Sigmoid colon (tissue), 7 donors: ENCODE results near the gene MBOAT7. TPM values are rescaled to one million over a fixed set of nuclear protein-coding genes. Genes with fewer than 3 reads are reported as not detected.
"Not testable (repeated sequence)": the region's sequence is repeated elsewhere in the genome, so short reads cannot be mapped to it uniquely, and the experiment has no call there.

ENCODE experiments used
- DNase-seq: peaks from one replicate; pipeline ENCODE4 v3.0.0-alpha.2; 2019
- H3K27ac ChIP-seq, 4 donors: fragments of 200-600 bp; sonication (generic); one replicate each; pipeline ENCODE4 v1.5.1; 2016 to 2019; ENCODE audit warnings: mild to moderate bottlenecking in 1 of 4
- H3K27me3 ChIP-seq, 3 donors: fragments of 200-600 bp; sonication (generic); one replicate each; pipeline ENCODE4 v1.5.1; 2019; ENCODE audit warnings: mild to moderate bottlenecking in 1 of 3
- H3K36me3 ChIP-seq, 4 donors: fragments of 200-600 bp; sonication (generic); one replicate each; pipeline ENCODE4 v1.5.1; 2016 to 2019
- H3K4me1 ChIP-seq, 4 donors: fragments of 200-600 bp; sonication (generic); one replicate each; pipeline ENCODE4 v1.5.1; 2017 to 2019
- H3K4me3 ChIP-seq, 4 donors: fragments of 200-600 bp; sonication (generic); one replicate each; pipeline ENCODE4 v1.5.1; 2017 to 2019; ENCODE audit warnings: mild to moderate bottlenecking in 2 of 4, moderate library complexity in 1 of 4
- H3K9me3 ChIP-seq, 4 donors: fragments of 200-600 bp in 3 of 4; sonication (generic) in 3 of 4; one replicate each; pipeline versions ENCODE4 v1.5.1 to v1.6.1; 2013 to 2019
- EP300 ChIP-seq, 4 donors: sonication (generic); formaldehyde crosslinking; IDR thresholded peaks; one replicate each; pipeline ENCODE4 v1.6.1; 2017; ENCODE audit warnings: antibody characterized with exemption in 4 of 4
- POLR2A ChIP-seq, 2 donors: fragments of 450-650 bp; IDR thresholded peaks; one replicate each; pipeline ENCODE4 v1.6.1; 2016; ENCODE audit warnings: antibody characterized with exemption in 2 of 2, mild to moderate bottlenecking in 2 of 2, moderate library complexity in 2 of 2
- POLR2AphosphoS5 ChIP-seq, 4 donors: sonication (generic); formaldehyde crosslinking; IDR thresholded peaks; one replicate each; pipeline ENCODE4 v1.6.1; 2017; ENCODE audit warnings: antibody characterized with exemption in 4 of 4
- WGBS, 2 donors: extraction: QIAGEN DNeasy Blood & Tissue Kit; methylation state at CpG; one replicate each; pipeline ENCODE4 v1.1.7; 2013; 5-methylcytosine and 5-hydroxymethylcytosine counted together
- intact Hi-C: fragments of 100-400 bp; cut with DNase I; formaldehyde crosslinking; loops from one replicate; pipeline ENCODE4 v1.15.1; 2023
- polyA plus RNA-seq, 3 donors: library from polyadenylated mRNA; stranded (reverse); fragments of 200-250 nt; gene quantifications; one replicate each; pipeline ENCODE4 v1.2.3, GENCODE V29; 2013
- total RNA-seq, 4 donors: library from RNA; depleted of rRNA; stranded (reverse); fragments of >200 nt; gene quantifications; one replicate each; pipeline ENCODE4 v1.1.0, GENCODE V29; 2016
- TF ChIP-seq, protein P1 (sequence below), 4 experiments: fragments of 450-650 bp in 3 of 4; fragments of 200-600 bp in 1 of 4; IDR thresholded peaks; one replicate each; pipeline ENCODE4 v1.5.1; 2016 to 2019; ENCODE audit warnings: antibody characterized with exemption in 4 of 4, mild to moderate bottlenecking in 3 of 4, moderate library complexity in 2 of 4
- donor health status: healthy with polysubstance abuse.
- donor health status: Bipolar disorder and iron deficiency.
- donor health status: healthy.

The MBOAT7 gene
- total and polyA plus RNA-seq, 7 donors = 15.0 to 79.7 (median 29.3) TPM

DNA sequence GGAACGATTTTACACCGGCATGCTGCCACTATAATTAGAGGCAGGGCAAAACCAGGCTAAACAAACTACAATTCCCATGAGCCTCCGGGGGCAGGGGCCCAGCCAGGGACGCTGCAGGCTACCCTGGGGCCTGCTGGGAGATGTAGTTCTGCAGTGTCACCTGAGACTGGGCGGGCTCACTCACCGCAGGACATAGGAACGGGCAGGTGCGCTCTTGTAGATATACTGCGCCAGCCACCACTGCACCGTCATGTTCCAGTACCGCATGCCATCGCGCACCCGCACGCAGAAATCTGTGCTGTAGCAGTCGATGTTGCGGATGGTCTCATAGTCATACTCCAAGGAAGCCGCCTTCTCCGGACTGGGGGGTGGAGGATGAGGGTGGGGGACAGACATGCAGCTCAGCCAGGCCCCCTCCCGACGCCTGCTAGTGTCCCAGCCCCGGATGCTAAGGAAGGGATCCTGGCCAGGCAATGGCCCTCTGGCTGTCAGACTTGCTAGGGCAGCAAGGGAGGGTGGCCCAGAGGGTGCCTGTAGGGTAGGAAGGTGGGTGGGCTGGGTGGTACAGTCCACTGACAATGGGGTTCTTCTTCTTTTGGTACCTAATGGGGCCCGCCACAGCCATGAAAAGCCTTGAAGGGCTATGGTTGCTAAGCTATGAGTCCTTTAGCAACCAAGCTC, 10.7 kb downstream of the MBOAT7 start:
- DNase-seq = no peak
- Histone ChIP-seq H3K36me3 (peaks cover 0 to 33% (median 9%) of the 10 kb centered on the region in 4 donors), H3K27ac (no peak overlapping the region), H3K27me3 (peaks cover 0 to 5% (median 3%) of the 10 kb centered on the region in 3 donors), H3K4me1 (no peaks in the 10 kb centered on the region), H3K9me3 (no peaks in the 10 kb centered on the region), H3K4me3 (no peak overlapping the region)
- TF ChIP-seq, protein P1, sequence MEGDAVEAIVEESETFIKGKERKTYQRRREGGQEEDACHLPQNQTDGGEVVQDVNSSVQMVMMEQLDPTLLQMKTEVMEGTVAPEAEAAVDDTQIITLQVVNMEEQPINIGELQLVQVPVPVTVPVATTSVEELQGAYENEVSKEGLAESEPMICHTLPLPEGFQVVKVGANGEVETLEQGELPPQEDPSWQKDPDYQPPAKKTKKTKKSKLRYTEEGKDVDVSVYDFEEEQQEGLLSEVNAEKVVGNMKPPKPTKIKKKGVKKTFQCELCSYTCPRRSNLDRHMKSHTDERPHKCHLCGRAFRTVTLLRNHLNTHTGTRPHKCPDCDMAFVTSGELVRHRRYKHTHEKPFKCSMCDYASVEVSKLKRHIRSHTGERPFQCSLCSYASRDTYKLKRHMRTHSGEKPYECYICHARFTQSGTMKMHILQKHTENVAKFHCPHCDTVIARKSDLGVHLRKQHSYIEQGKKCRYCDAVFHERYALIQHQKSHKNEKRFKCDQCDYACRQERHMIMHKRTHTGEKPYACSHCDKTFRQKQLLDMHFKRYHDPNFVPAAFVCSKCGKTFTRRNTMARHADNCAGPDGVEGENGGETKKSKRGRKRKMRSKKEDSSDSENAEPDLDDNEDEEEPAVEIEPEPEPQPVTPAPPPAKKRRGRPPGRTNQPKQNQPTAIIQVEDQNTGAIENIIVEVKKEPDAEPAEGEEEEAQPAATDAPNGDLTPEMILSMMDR (IDR thresholded peaks at IDR 0.05) = no peak
- TF ChIP-seq EP300 (IDR thresholded peaks at IDR 0.05) (no peak), POLR2AphosphoS5 (IDR thresholded peaks at IDR 0.05) (no peak), POLR2A (IDR thresholded peaks at IDR 0.05) (no peak)
- intact Hi-C loops = no loop called here
- WGBS, 2 donors = 87 to 88% methylated on average over 23 of the region's 23 CpGs

DNA sequence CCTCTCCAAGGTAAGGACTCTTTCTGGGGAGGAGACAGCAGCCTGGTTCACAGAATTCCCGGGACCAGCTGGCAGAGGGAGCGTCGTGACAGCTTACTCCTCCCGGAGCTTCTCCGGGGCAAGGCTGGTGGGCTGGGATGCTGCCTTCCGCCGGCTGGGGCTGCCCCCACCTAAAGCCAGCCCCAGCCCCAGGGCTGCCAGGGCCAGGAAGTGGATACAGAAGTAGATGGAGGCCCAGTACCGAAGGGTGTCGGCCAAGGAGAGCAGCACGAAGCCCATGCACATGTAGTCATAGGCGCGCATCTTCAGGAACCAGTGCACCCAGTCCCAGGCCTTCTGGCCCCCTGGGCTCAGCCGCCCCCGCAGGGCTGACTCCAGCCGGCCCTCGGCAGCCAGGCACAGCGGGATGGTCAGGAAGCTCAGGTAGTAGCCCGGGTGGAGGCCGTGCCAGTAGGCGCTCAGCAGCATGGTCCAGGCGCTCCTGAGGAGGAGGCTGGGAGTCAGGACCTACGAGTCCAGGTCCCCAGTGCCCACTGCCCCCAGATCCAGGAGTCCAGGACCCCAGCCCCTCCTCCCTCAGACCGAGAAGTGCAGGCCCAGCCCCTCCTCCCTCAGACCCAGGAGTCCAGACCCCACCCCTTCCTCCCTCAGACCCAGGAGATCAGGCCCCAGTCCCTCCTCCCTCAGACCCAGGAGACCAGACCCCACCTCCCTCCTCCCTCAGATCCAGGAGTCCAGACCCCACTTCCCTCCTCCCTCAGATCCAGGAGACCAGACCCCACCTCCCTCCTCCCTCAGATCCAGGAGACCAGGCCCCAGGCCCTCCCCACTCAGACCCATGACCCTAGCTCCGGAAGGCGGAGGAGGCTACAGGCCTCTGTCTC, 15.2 kb downstream of the MBOAT7 start:
- no peaks in the 10 kb centered on the region for H3K9me3 ChIP-seq
- intact Hi-C loops = no loop called here
- H3K36me3 ChIP-seq = peaks cover 0 to 6% (median 1%) of the 10 kb centered on the region in 4 donors
- no peak overlapping the region for H3K4me3 ChIP-seq
- 82 to 88% methylated on average over 25 of the region's 25 CpGs for WGBS, 2 donors
- peaks cover 7 to 20% (median 15%) of the 10 kb centered on the region in 3 donors for H3K27me3 ChIP-seq
- no peak for DNase-seq
- H3K27ac ChIP-seq = no peak overlapping the region
- H3K4me1 ChIP-seq = no peaks in the 10 kb centered on the region
- TF ChIP-seq EP300 (IDR thresholded peaks at IDR 0.05) (no peak), POLR2A (IDR thresholded peaks at IDR 0.05) (no peak), POLR2AphosphoS5 (IDR thresholded peaks at IDR 0.05) (no peak)
- TF ChIP-seq, protein P1 (IDR thresholded peaks at IDR 0.05) = no peak

DNA sequence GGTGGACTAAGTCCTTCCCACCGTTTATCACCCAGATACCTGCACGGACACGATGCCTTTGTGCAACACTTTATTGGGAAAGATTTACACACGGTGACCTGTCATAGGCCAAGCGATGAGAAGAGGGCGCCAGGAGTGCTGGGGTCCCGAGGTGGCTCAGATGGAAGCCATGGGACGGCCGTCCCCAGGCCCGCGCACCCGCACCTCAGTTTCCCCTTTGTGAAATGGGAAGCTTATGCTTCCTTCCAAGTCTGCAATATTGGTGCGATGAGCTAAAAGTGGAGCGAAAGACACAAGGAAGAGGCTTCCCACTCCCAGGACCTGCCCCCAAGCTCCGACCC, 16.1 kb downstream of the MBOAT7 start:
- H3K27ac ChIP-seq = no peak overlapping the region
- peaks cover 0 to 3% (median under 1%) of the 10 kb centered on the region in 4 donors for H3K36me3 ChIP-seq
- no peak overlapping the region for H3K4me3 ChIP-seq
- WGBS, 2 donors = 34 to 44% methylated on average over 15 of the region's 15 CpGs
- no peak for TF ChIP-seq POLR2A (IDR thresholded peaks at IDR 0.05)
- peaks cover 0 to 2% (median under 1%) of the 10 kb centered on the region in 4 donors for H3K4me1 ChIP-seq
- no peak for DNase-seq
- H3K27me3 ChIP-seq = peaks cover 7 to 21% (median 15%) of the 10 kb centered on the region in 3 donors
- intact Hi-C loops = no loop called here
- H3K9me3 ChIP-seq = no peaks in the 10 kb centered on the region

DNA sequence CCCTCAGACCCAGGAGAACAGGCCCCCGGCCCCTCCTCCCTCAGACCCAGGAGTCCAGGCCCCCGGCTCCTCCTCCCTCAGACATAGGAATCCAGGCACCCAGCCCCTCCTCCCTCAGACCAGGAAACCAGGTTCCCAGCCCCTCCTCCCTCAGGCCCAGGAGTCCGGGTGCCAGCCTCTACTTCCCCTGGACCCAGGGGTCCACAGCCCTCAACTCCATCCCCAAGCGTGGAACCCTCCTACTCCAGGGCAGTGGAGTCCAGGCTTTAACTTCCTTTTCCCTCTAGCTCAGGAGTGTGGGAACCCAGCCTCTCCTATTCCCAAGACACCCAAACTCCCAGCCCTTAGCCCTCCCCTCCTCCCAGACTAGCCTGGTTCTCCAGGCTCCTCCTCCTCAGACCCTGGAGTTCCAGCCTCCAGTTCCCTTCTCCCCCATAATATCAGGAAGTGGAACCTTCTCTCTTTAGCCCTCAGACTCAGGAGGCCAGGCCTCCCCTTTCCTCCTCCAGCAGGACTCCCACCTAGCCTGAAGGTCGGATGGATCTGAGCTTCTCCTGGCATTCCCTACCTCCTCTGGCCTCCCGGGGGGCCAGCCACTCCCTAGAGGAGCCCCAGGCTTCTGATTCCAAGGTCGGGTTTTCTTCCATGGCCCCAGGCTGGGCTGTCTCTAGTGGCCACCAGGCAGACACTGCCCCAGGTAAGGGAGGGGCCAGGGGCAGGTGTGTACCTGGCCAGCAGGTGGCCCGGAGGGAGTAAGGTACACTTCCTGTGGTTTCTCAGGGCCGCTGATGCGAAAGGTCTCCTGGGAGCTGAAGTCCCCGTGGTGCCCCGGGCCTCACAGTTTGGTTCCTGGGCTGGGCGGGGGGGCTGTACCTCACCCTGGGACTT, 16.7 kb downstream of the MBOAT7 start, which contains the start of gene TMC4:
Gene TMC4 (minus strand): TSS at position 690 of the 888 bp plus-strand sequence. CDS start 43 bp downstream, at position 647.
- peaks cover 0 to 6% (median 2%) of the 10 kb centered on the region in 4 donors for H3K4me1 ChIP-seq
- H3K27me3 ChIP-seq = peaks cover 7 to 27% (median 15%) of the 10 kb centered on the region in 3 donors
- DNase-seq = no peak
- no peak for TF ChIP-seq POLR2AphosphoS5 (IDR thresholded peaks at IDR 0.05)
- TF ChIP-seq, protein P1 (IDR thresholded peaks at IDR 0.05) = peak in 1 of 4 experiments; percentile 54
- TF ChIP-seq POLR2A (IDR thresholded peaks at IDR 0.05) = peak in 1 of 2 donors; percentile 53
- no peak for TF ChIP-seq EP300 (IDR thresholded peaks at IDR 0.05)
- H3K4me3 ChIP-seq = no peak within 1 kb of the TSS
- H3K27ac ChIP-seq = peak within 1 kb of the TSS in 1 of 4 donors; percentile 36
- no peaks in the 10 kb centered on the region for H3K9me3 ChIP-seq
- WGBS, 2 donors = 4 to 17% methylated on average over 13 of the region's 13 CpGs
- intact Hi-C loops = no loop called here
- H3K36me3 ChIP-seq = no peaks in the 10 kb centered on the region

DNA sequence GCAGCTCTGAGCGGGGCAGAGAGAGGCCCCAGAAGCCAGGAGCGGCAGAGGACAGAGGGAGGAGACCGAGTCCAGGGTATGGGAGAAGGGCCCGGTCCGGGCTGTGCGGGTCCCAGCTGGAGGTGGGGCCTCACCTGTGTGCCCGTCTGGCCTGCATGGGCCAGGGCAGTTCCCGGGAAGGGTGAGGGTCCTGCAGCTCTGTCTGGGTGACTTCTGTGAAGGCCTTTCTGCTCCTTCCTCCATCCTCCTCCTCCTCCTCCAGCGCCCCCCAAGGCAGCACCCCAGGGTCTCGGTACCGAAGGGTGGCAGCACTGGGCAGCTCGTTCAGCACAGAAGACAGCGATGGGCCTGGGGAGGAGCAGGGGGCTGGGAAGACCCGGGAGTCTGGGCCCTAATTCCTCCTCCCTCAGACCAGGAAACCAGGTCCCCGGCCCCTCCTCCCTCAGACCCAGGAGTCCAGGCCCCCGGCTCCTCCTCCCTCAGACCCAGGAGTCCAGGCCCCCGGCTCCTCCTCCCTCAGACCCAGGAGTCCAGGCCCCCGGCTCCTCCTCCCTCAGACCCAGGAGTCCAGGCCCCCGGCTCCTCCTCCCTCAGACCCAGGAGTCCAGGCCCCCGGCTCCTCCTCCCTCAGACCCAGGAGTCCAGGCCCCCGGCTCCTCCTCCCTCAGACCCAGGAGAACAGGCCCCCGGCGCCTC, 17.5 kb downstream of the MBOAT7 start:
- WGBS, 2 donors = 51 to 74% methylated on average over 20 to 21 of the region's 23 CpGs
- not testable (repeated sequence) for H3K27ac ChIP-seq

More for the DNA sequence above, 17.5 kb downstream of the MBOAT7 start:
- H3K9me3 ChIP-seq, H3K4me3 ChIP-seq, DNase-seq, intact Hi-C loops, H3K4me1 ChIP-seq, H3K36me3 ChIP-seq: not testable (repeated sequence)
- H3K27me3 ChIP-seq = peaks cover 7 to 34% (median 16%) of the 10 kb centered on the region in 3 donors
